ENCODE results near the gene CLCN7. TPM values are rescaled to one million over a fixed set of nuclear protein-coding genes. Genes with fewer than 3 reads are reported as not detected.

Gene CLCN7
- total RNA-seq, 1 experiment from 2014 or later = 70.0 TPM

GRCh38 chr16:1487395-1488053 is 12.7 kb upstream of the CLCN7 start:
- no peaks in the 10 kb centered on the region for H4K20me1 ChIP-seq (ENCODE audit: control insufficient read depth, insufficient read depth, insufficient read length)
- H3K9me3 Mint-ChIP-seq = no peaks in the 10 kb centered on the region

More at GRCh38 chr16:1487395-1488053, 12.7 kb upstream of the CLCN7 start:
- no peak overlapping the region for H2BK15ac ChIP-seq (ENCODE audit: low read depth, low read length)
- Mint-ChIP-seq H3K27ac (no peak overlapping the region), H3K27me3 (ENCODE audit: low read depth) (peaks cover 34% of the 10 kb centered on the region), H3K4me1 (peaks cover 2 to 3% of the 10 kb centered on the region in 2 experiments), H3K4me3 (no peak overlapping the region), H3K36me3 (ENCODE audit: insufficient read depth in 1 of 3, low read depth in 3 of 3) (no peaks in the 10 kb centered on the region)
- no peak overlapping the region for H4K91ac ChIP-seq (ENCODE audit: insufficient read length, low read depth, low read length)
- no peak overlapping the region for H3K9ac ChIP-seq (ENCODE audit: extremely low read depth, insufficient read length, low read length)
- H2AK5ac ChIP-seq (ENCODE audit: insufficient read length, low read length) = no peak overlapping the region
- H2BK5ac ChIP-seq (ENCODE audit: insufficient read length, low read length) = no peak overlapping the region
- H4K5ac ChIP-seq (ENCODE audit: insufficient read length, low read depth, low read length) = no peak overlapping the region
- no peak overlapping the region for H3K56ac ChIP-seq (ENCODE audit: insufficient read length, low read depth, low read length)
- H3K4me2 ChIP-seq (ENCODE audit: insufficient read depth, insufficient read length, low read length) = no peak overlapping the region
- H3K23me2 ChIP-seq (ENCODE audit: insufficient read length, low read depth, low read length, poor library complexity, severe bottlenecking) = peaks cover under 1% of the 10 kb centered on the region
- H3K27me3 ChIP-seq (ENCODE audit: insufficient read depth, low read length) = no peaks in the 10 kb centered on the region
- no peak overlapping the region for H3K4ac ChIP-seq (ENCODE audit: low read depth, low read length)
- H2BK120ac ChIP-seq (ENCODE audit: low read depth, low read length, poor library complexity, severe bottlenecking) = no peak overlapping the region
- no peaks in the 10 kb centered on the region for H3K79me1 ChIP-seq (ENCODE audit: insufficient read depth, low read depth, low read length, poor library complexity, severe bottlenecking)
- no peak overlapping the region for H4K8ac ChIP-seq (replicated peaks; ENCODE audit: insufficient read length, low read depth, low read length)
- H2BK12ac ChIP-seq (ENCODE audit: insufficient read length, low read depth, low read length) = no peak overlapping the region
- no peak for DNase-seq
- H2AFZ ChIP-seq (ENCODE audit: low read length) = no peak overlapping the region
- H3K18ac ChIP-seq (ENCODE audit: insufficient read length, low read depth, low read length) = no peak overlapping the region
- no peak overlapping the region for H3K23ac ChIP-seq (ENCODE audit: insufficient read length, low read depth, low read length)
- H2BK20ac ChIP-seq (ENCODE audit: low read depth, low read length, poor library complexity, severe bottlenecking) = no peak overlapping the region
- H3K9me3 ChIP-seq (ENCODE audit: control insufficient read depth, low read depth, low read length) = no peaks in the 10 kb centered on the region
- H3K27ac ChIP-seq (ENCODE audit: insufficient read length, low read depth, low read length) = no peak overlapping the region
- H3T11ph ChIP-seq (ENCODE audit: low read length) = no peak overlapping the region
- no peaks in the 10 kb centered on the region; the same call in 1 of the 2 replicates for H3K4me1 ChIP-seq (ENCODE audit: insufficient read depth, low read length)
- no CpG with 5 or more reads among the region's 39 CpGs for WGBS (ENCODE audit: extremely low coverage, insufficient read length, low lambda C conversion rate)
- no peaks in the 10 kb centered on the region for H3K79me2 ChIP-seq (ENCODE audit: insufficient read depth, low read length)
- no peak for TF ChIP-seq CTCF (conservative IDR thresholded peaks at IDR 0.05)
- no peak overlapping the region; the same call in 1 of the 2 replicates for H3K14ac ChIP-seq (ENCODE audit: insufficient read depth, low read length)
